HEK293 (cell line): Measurements from ENCODE around the gene COL9A1.

ENCODE experiments used
- CTCF ChIA-PET: fragments of 350-600 bp; formaldehyde crosslinking; extraction: SDS; loops from one replicate; lab custom pipeline; 2021; ENCODE audit warnings: antibody characterized with exemption; lab: Yijun Ruan, JAX
- POLR2A ChIA-PET: fragments of 300-600 bp; formaldehyde crosslinking; extraction: SDS; loops from one replicate; lab custom pipeline; 2020; ENCODE audit warnings: antibody characterized with exemption, inconsistent platforms; lab: Yijun Ruan, JAX
- H3K27ac ChIP-seq: fragments of 200-500 bp; sonication (Bioruptor generic); 2 replicates; pipeline ENCODE4 v1.5.1; 2014; ENCODE audit warnings: low read depth, low read length, control low read depth, inconsistent platforms; ENCODE audit errors: extremely low read depth
- H3K36me3 ChIP-seq, 2 experiments: fragments of 200-500 bp in 1 of 2; sonication (Bioruptor generic) in 1 of 2; 1 replicate in 1 of 2; 2 replicates in 1 of 2; pipeline ENCODE4 v1.5.1; 2014 to 2017; ENCODE audit warnings: inconsistent platforms in 2 of 2, low read length in 2 of 2; ENCODE audit not compliant: control insufficient read depth in 2 of 2, insufficient read depth in 1 of 2
- H3K4me1 ChIP-seq: fragments of 200-500 bp; sonication (Bioruptor generic); 2 replicates; pipeline ENCODE4 v1.5.1; 2014; ENCODE audit warnings: mild to moderate bottlenecking, low read length, inconsistent platforms; ENCODE audit not compliant: control insufficient read depth, insufficient read depth
- H3K4me3 ChIP-seq: 2 replicates; pipeline ENCODE4 v1.5.1; 2011; ENCODE audit warnings: low read depth, mild to moderate bottlenecking, control low read depth, low read length, moderate library complexity
- H3K9me3 ChIP-seq: fragments of 200-500 bp; sonication (Bioruptor generic); 2 replicates; pipeline ENCODE4 v1.5.1; 2014; ENCODE audit warnings: low read depth, low read length, inconsistent platforms; ENCODE audit not compliant: control insufficient read depth, insufficient read depth
- HIC1 ChIP-seq: fragments of 450-650 bp; formaldehyde crosslinking; IDR thresholded peaks from 2 replicates; pipeline ENCODE4 v1.5.1; 2016; ENCODE audit warnings: missing biosample characterization, missing genetic modification characterization
- INSM2 ChIP-seq: fragments of 450-650 bp; formaldehyde crosslinking; IDR thresholded peaks from 2 replicates; pipeline ENCODE4 v1.5.1; 2016; ENCODE audit warnings: missing biosample characterization, missing genetic modification characterization
- PRDM6 ChIP-seq: fragments of 450-650 bp; formaldehyde crosslinking; IDR thresholded peaks from 2 replicates; pipeline ENCODE4 v1.5.1; 2017; ENCODE audit warnings: missing biosample characterization, missing genetic modification characterization
- RBAK ChIP-seq: fragments of 450-650 bp; formaldehyde crosslinking; IDR thresholded peaks from 2 replicates; pipeline ENCODE4 v1.5.1; 2016; ENCODE audit warnings: missing biosample characterization, missing genetic modification characterization
- TCF7L2 ChIP-seq: IDR thresholded peaks from 2 replicates; pipeline ENCODE4 v1.6.1; 2011; ENCODE audit warnings: low read depth, mild to moderate bottlenecking, inconsistent platforms, low read length, moderate library complexity, borderline replicate concordance
- ZFP37 ChIP-seq: fragments of 450-650 bp; formaldehyde crosslinking; IDR thresholded peaks from 2 replicates; pipeline ENCODE4 v1.5.1; 2016; ENCODE audit warnings: missing biosample characterization, missing genetic modification characterization
- ZNF266 ChIP-seq: fragments of 450-650 bp; formaldehyde crosslinking; IDR thresholded peaks from 2 replicates; pipeline ENCODE4 v1.5.1; 2016; ENCODE audit warnings: missing biosample characterization, missing genetic modification characterization, low read depth
- ZNF292 ChIP-seq: fragments of 450-650 bp; formaldehyde crosslinking; IDR thresholded peaks from 2 replicates; pipeline ENCODE4 v1.5.1; 2016; ENCODE audit warnings: low read depth, missing biosample characterization, missing genetic modification characterization, borderline replicate concordance
- ZNF521 ChIP-seq: fragments of 450-650 bp; formaldehyde crosslinking; IDR thresholded peaks from 2 replicates; pipeline ENCODE4 v1.5.1; 2017; ENCODE audit warnings: missing biosample characterization, mild to moderate bottlenecking, missing genetic modification characterization
- ZNF529 ChIP-seq: fragments of 450-650 bp; formaldehyde crosslinking; IDR thresholded peaks from 2 replicates; pipeline ENCODE4 v1.5.1; 2017; ENCODE audit warnings: missing genetic modification characterization, missing biosample characterization; ENCODE audit not compliant: insufficient replicate concordance
- ZNF626 ChIP-seq: fragments of 450-650 bp; sonication (Bioruptor Pico); formaldehyde crosslinking; IDR thresholded peaks from 2 replicates; pipeline ENCODE4 v1.5.1; 2018; ENCODE audit warnings: missing biosample characterization, missing genetic modification characterization, inconsistent platforms
- ZNF701 ChIP-seq: fragments of 450-650 bp; formaldehyde crosslinking; IDR thresholded peaks from 2 replicates; pipeline ENCODE4 v1.5.1; 2016; ENCODE audit warnings: missing biosample characterization, missing genetic modification characterization
- ZNF785 ChIP-seq: fragments of 450-650 bp; formaldehyde crosslinking; IDR thresholded peaks from 2 replicates; pipeline ENCODE4 v1.5.1; 2016; ENCODE audit warnings: missing biosample characterization, missing genetic modification characterization
- ZSCAN18 ChIP-seq: fragments of 450-650 bp; formaldehyde crosslinking; IDR thresholded peaks from 2 replicates; pipeline ENCODE4 v1.5.1; 2016; ENCODE audit warnings: missing biosample characterization, missing genetic modification characterization
- TF ChIP-seq, protein P1 (sequence below): fragments of 450-650 bp; formaldehyde crosslinking; IDR thresholded peaks from 2 replicates; pipeline ENCODE4 v1.5.1; 2016; ENCODE audit warnings: missing biosample characterization, missing genetic modification characterization, borderline replicate concordance
- TF ChIP-seq, protein P2 (sequence below): fragments of 450-650 bp; formaldehyde crosslinking; IDR thresholded peaks from 2 replicates; pipeline ENCODE4 v1.5.1; 2016; ENCODE audit warnings: missing biosample characterization, missing genetic modification characterization, borderline replicate concordance
- TF ChIP-seq, protein P3 (sequence below): fragments of 450-650 bp; formaldehyde crosslinking; IDR thresholded peaks from 2 replicates; pipeline ENCODE4 v1.5.1; 2016; ENCODE audit warnings: missing biosample characterization, missing genetic modification characterization

Gene COL9A1

GRCh38 chr6:70264306-70264705 lies 38.6 kb downstream of the COL9A1 start (continued):
- no peak for TF ChIP-seq HIC1 (tag by site-specific recombination)
- TF ChIP-seq PRDM6 (tag by site-specific recombination): no peak
- TF ChIP-seq ZSCAN18 (tag by site-specific recombination): no peak
- TF ChIP-seq ZNF521: no peak
- no peak for TF ChIP-seq INSM2 (tag by site-specific recombination)

GRCh38 chr6:70258483-70258882 lies 44.4 kb downstream of the COL9A1 start:
- no peak overlapping the region for H3K27ac ChIP-seq
- H3K4me3 ChIP-seq: no peak overlapping the region
- no peaks in the 10 kb centered on the region for H3K36me3 ChIP-seq
- no peaks in the 10 kb centered on the region for H3K9me3 ChIP-seq
- CTCF ChIA-PET: interaction anchor here (1.2 kb wide), 1 partner anchor 39 kb away, joined by 4 read pairs; no protein-coding TSS in a partner anchor
- POLR2A ChIA-PET: no interaction called here
- no peaks in the 10 kb centered on the region for H3K4me1 ChIP-seq
- TF ChIP-seq ZNF529 (no peak), ZNF626 (tag by site-specific recombination) (no peak), ZNF701 (no peak), RBAK (tag by site-specific recombination) (no peak), TCF7L2 (no peak), ZNF292 (no peak), ZNF785 (tag by site-specific recombination) (no peak), ZNF266 (tag by site-specific recombination) (no peak), ZFP37 (tag by site-specific recombination) (no peak)
- TF ChIP-seq, protein P1, sequence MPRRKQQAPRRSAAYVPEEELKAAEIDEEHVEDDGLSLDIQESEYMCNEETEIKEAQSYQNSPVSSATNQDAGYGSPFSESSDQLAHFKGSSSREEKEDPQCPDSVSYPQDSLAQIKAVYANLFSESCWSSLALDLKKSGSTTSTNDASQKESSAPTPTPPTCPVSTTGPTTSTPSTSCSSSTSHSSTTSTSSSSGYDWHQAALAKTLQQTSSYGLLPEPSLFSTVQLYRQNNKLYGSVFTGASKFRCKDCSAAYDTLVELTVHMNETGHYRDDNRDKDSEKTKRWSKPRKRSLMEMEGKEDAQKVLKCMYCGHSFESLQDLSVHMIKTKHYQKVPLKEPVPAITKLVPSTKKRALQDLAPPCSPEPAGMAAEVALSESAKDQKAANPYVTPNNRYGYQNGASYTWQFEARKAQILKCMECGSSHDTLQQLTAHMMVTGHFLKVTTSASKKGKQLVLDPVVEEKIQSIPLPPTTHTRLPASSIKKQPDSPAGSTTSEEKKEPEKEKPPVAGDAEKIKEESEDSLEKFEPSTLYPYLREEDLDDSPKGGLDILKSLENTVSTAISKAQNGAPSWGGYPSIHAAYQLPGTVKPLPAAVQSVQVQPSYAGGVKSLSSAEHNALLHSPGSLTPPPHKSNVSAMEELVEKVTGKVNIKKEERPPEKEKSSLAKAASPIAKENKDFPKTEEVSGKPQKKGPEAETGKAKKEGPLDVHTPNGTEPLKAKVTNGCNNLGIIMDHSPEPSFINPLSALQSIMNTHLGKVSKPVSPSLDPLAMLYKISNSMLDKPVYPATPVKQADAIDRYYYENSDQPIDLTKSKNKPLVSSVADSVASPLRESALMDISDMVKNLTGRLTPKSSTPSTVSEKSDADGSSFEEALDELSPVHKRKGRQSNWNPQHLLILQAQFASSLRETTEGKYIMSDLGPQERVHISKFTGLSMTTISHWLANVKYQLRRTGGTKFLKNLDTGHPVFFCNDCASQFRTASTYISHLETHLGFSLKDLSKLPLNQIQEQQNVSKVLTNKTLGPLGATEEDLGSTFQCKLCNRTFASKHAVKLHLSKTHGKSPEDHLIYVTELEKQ (tag by site-specific recombination): no peak
- TF ChIP-seq, protein P2, sequence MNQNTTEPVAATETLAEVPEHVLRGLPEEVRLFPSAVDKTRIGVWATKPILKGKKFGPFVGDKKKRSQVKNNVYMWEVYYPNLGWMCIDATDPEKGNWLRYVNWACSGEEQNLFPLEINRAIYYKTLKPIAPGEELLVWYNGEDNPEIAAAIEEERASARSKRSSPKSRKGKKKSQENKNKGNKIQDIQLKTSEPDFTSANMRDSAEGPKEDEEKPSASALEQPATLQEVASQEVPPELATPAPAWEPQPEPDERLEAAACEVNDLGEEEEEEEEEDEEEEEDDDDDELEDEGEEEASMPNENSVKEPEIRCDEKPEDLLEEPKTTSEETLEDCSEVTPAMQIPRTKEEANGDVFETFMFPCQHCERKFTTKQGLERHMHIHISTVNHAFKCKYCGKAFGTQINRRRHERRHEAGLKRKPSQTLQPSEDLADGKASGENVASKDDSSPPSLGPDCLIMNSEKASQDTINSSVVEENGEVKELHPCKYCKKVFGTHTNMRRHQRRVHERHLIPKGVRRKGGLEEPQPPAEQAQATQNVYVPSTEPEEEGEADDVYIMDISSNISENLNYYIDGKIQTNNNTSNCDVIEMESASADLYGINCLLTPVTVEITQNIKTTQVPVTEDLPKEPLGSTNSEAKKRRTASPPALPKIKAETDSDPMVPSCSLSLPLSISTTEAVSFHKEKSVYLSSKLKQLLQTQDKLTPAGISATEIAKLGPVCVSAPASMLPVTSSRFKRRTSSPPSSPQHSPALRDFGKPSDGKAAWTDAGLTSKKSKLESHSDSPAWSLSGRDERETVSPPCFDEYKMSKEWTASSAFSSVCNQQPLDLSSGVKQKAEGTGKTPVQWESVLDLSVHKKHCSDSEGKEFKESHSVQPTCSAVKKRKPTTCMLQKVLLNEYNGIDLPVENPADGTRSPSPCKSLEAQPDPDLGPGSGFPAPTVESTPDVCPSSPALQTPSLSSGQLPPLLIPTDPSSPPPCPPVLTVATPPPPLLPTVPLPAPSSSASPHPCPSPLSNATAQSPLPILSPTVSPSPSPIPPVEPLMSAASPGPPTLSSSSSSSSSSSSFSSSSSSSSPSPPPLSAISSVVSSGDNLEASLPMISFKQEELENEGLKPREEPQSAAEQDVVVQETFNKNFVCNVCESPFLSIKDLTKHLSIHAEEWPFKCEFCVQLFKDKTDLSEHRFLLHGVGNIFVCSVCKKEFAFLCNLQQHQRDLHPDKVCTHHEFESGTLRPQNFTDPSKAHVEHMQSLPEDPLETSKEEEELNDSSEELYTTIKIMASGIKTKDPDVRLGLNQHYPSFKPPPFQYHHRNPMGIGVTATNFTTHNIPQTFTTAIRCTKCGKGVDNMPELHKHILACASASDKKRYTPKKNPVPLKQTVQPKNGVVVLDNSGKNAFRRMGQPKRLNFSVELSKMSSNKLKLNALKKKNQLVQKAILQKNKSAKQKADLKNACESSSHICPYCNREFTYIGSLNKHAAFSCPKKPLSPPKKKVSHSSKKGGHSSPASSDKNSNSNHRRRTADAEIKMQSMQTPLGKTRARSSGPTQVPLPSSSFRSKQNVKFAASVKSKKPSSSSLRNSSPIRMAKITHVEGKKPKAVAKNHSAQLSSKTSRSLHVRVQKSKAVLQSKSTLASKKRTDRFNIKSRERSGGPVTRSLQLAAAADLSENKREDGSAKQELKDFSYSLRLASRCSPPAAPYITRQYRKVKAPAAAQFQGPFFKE (tag by site-specific recombination): no peak
- TF ChIP-seq, protein P3, sequence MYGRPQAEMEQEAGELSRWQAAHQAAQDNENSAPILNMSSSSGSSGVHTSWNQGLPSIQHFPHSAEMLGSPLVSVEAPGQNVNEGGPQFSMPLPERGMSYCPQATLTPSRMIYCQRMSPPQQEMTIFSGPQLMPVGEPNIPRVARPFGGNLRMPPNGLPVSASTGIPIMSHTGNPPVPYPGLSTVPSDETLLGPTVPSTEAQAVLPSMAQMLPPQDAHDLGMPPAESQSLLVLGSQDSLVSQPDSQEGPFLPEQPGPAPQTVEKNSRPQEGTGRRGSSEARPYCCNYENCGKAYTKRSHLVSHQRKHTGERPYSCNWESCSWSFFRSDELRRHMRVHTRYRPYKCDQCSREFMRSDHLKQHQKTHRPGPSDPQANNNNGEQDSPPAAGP (tag by site-specific recombination): no peak
